ENCODE measurements around the gene ZSCAN5C.

GRCh38 chr19:56155124-56155687, 46.9 kb upstream of the ZSCAN5C start:
- peak in 4 of 7 experiments; percentile 12 to 19 (median 14) for TF ChIP-seq CTCF (IDR thresholded peaks at IDR 0.05)
- TF ChIP-seq POLR2A (IDR thresholded peaks at IDR 0.05), result no peak
